ENCODE measurements around the gene MN1.

GRCh38 chr22:27836181-27836580 is 34.6 kb upstream of the MN1 start:
- TF ChIP-seq, protein P1, sequence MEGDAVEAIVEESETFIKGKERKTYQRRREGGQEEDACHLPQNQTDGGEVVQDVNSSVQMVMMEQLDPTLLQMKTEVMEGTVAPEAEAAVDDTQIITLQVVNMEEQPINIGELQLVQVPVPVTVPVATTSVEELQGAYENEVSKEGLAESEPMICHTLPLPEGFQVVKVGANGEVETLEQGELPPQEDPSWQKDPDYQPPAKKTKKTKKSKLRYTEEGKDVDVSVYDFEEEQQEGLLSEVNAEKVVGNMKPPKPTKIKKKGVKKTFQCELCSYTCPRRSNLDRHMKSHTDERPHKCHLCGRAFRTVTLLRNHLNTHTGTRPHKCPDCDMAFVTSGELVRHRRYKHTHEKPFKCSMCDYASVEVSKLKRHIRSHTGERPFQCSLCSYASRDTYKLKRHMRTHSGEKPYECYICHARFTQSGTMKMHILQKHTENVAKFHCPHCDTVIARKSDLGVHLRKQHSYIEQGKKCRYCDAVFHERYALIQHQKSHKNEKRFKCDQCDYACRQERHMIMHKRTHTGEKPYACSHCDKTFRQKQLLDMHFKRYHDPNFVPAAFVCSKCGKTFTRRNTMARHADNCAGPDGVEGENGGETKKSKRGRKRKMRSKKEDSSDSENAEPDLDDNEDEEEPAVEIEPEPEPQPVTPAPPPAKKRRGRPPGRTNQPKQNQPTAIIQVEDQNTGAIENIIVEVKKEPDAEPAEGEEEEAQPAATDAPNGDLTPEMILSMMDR (IDR thresholded peaks at IDR 0.05): no peak
- TF ChIP-seq POLR2A (IDR thresholded peaks at IDR 0.05): no peak
- TF ChIP-seq POLR2AphosphoS5 (IDR thresholded peaks at IDR 0.05): no peak
- TF ChIP-seq EP300 (IDR thresholded peaks at IDR 0.05): no peak

All from sigmoid colon (tissue), 4 donors.